ENCODE data around the gene AUTS2.

Gene AUTS2

DNA sequence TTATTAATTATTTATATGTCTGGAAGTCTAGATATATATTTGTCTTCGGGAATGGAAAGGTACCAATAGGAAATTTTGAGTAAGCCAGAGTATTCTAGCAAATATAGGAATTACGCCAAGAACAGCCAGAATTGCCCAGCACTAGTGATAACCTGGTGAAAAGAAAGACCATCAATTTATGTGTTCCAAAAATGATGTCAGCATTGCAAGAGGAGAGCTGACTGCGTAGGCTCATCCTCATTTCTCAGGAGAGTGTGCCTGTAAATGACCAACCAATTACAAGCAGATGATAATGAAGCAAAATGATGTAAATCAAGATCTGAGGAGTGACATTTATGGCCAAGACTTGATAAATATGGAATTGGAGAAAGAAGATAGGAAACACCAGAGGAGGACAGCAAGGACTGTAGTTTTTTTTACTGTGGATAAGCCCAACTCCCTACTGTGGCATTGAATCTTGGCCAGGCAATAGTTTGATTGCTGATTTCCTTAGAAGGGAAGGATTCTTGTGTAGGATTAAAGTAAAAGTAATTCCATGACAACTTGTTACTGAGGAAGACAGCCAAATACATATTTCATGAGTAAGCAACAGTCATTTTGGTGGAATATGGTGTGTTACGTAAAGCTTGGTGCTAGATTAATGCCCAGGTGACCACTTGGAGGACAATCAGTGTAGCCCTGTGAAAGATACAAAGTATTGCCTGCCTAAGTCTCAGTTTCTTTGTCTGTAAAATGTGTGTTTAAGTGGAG, 590.8 kb downstream of the AUTS2 start:
- DNase-seq (ENCODE audit: low read depth) = no peak

- no peak for DNase-seq (ENCODE audit: low read depth)
Observed at GRCh38 chr7:70189776-70190175, 591.5 kb downstream of the AUTS2 start.

- no peak for DNase-seq (ENCODE audit: low read depth)
Observed at GRCh38 chr7:70190281-70190680, 592.0 kb downstream of the AUTS2 start.

- DNase-seq (ENCODE audit: low read depth) = no peak
Observed at GRCh38 chr7:70193514-70193913, 595.2 kb downstream of the AUTS2 start.

DNA sequence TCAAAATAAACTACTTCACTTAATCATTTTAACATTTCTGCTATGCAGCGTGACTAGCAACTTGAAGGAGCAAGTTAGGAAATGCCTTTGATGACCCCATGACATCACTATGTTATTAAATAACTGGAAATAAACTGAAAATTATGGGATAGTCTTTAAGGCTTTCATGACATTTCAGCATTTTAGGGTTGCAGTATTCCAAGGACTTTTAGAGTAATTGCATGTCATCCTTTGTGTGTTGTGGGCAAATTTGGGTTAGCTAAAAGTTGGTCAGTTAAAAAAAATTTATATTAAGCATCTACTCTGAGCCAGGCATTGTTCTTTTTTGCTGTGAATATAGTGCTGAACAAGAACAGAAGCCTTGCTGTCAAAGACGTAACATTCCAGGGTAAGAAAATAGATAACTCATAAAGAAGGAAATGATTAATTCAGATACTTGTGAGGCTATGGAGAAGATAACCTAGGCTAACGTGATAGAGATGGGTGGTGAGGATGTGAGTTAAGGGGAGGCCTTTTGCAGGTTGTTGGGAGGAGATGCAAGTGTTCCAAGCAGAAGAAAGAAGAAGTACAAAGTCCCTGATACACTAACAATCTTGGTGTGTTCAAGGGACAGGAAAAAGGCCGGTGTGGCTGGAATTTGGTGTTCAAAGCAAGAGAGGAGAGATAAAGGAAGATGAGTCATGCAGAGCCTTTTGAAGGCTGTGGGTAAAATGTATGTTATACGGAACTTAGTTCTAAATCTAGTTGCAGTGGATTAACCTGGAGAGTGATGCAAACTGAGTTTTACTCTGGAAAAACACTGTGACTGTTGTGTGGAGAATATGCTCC, 610.2 kb downstream of the AUTS2 start:
- DNase-seq (ENCODE audit: low read depth) = no peak

DNA sequence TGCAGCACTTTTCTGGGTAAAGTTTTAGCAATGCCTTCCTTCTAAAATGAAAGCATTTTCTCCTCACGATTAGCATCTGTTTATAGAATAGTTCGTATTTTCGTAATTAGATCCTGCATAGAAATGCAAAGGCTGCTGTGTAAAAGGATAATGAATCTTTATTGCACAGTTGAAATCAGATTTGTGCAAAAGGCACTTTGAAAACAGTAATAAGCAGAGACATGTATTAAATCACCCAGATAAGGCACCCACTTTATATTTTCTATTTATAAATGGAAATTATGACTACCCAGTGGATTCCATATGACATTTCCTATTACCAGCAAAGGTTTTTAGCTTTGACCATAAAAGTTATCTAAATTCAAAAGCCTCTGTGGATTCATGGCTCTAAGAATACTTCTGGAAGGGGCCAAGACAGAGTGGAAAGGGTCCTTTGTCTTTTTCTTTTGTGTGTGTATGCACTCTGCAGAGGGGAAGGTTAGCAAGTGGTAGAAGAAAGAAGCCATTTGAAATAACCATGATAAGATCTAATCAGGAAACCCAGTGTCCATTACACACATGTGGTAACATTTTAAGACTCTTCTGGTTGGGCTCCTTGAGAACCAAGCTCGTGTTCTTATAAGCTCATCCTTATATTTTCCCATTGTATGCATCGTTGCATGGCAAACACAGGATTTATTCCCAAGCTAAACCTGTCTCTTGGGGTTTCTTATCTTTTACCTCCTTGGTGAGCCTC, 612.1 kb downstream of the AUTS2 start:
- no peak for DNase-seq (ENCODE audit: low read depth)

GRCh38 chr7:70210936-70211310, 612.6 kb downstream of the AUTS2 start:
- no peak for DNase-seq (ENCODE audit: low read depth)

- no peak for DNase-seq (ENCODE audit: low read depth)
Observed at GRCh38 chr7:70212281-70212680, 614.0 kb downstream of the AUTS2 start.

- no peak for DNase-seq (ENCODE audit: low read depth)
Observed at GRCh38 chr7:70214071-70214470, 615.8 kb downstream of the AUTS2 start.

GRCh38 chr7:70215491-70215890, 617.2 kb downstream of the AUTS2 start:
- no peak for DNase-seq (ENCODE audit: low read depth)

DNA sequence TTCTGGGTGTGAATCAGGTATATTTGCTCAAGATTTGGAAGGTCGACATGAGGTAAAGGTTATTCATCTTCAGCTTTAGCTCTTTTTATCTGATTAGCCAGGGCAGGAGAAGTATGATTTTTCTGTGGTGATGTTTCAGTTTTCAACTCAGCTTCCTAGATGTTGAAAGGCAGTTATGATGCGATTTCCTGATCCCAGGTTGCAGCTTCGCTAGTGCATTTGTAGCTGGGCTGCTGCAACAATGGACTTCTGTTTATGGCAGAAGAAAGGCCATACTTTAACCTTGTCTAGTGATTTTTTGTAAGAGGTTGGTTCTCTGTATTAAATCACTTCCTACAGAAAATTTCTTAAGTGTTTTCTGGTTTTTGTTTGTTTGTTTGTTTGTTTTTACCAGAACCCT, 619.3 kb downstream of the AUTS2 start:
- no peak for DNase-seq (ENCODE audit: low read depth)

DNA sequence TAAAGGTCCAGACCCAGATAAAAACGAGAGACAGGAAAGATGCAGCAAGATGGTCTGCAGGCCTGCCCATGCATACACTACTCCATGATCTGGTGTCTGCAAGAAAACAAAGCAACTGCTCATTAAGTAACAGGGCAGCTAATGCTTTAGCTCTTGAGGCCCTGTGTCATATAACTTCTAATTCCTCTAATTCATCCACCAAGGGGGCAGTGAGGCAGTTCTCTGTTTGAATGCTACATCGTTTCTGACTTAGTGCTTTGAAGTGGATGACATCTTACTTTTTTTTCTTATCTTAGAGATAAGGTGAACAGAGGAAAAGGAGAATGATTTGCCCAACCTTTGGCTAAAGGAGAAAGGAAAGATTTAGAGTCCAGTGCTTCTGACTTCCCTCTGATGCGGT, 619.7 kb downstream of the AUTS2 start:
- DNase-seq (ENCODE audit: low read depth) = no peak

- no peak for DNase-seq (ENCODE audit: low read depth)
Observed at GRCh38 chr7:70219061-70219460, 620.8 kb downstream of the AUTS2 start.

DNA sequence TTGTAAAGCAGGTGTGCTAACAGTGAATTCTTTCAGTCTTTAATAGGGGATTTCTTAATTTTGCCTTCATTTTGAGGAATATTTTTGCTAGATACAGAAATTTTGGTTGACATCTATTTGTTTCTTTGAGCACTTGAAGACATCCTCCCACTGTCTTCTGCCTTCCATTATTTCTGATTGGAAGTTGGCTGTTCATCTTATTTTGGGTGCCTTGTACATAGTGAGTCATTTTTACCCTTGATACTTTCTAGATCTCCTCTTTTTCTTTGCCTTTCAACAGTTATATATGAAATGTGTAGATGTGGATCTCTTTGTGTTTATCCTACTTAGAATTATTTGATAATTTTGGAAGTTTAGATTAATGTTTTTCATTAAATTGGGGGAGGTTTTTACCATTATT, 631.0 kb downstream of the AUTS2 start:
- DNase-seq (ENCODE audit: low read depth) = no peak

GRCh38 chr7:70230761-70231160, 632.5 kb downstream of the AUTS2 start:
- DNase-seq (ENCODE audit: low read depth) = no peak

- no peak for DNase-seq (ENCODE audit: low read depth)
Observed at GRCh38 chr7:70233776-70234175, 635.5 kb downstream of the AUTS2 start.

GRCh38 chr7:70237256-70237655, 639.0 kb downstream of the AUTS2 start:
- DNase-seq (ENCODE audit: low read depth) = no peak

- DNase-seq (ENCODE audit: low read depth) = no peak
Observed at GRCh38 chr7:70237831-70238575, 639.7 kb downstream of the AUTS2 start.

- no peak for DNase-seq (ENCODE audit: low read depth)
Observed at GRCh38 chr7:70239918-70240317, 641.6 kb downstream of the AUTS2 start.

DNA sequence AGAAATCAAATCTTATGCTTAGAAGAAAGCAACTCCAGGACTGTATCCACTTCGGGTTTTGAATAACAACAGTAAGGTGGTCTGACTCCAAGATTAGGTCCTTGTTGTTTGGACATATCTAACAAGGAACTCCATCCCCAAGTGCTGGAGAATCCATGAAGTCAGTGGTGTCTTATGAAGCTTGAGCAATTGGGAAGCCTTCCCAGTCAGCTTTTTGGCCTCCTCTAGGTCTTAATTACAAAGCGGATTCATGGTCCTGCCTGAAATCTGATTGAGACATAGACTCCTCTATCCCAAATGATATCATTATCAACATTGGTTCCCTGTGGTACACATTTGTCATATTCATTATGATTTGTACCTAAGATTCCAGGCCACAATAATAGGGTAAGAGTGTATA, 642.6 kb downstream of the AUTS2 start:
- no peak for DNase-seq (ENCODE audit: low read depth)

- DNase-seq (ENCODE audit: low read depth) = no peak
Observed at GRCh38 chr7:70241536-70242175, 643.4 kb downstream of the AUTS2 start.

DNA sequence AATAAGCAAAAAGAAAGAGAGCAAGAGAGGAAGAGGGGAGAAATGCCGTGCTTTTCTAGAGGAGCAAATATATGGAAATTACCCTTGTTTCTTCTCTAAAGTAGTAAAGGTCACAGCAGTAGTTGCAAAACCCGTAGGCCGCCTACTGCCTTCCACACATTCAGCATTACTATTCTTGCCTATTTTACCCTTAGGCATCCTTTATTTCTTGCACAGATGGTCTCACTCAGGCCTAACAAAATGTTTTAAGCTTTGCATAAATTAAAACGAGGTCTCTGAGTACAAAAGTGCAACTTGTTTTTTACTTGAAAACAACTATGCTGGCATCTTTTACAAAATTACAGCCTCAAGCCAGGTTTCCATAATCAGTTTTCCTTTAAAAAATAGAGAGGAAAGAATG, 644.6 kb downstream of the AUTS2 start:
- DNase-seq (ENCODE audit: low read depth) = no peak
